ENCODE results near the gene COL21A1.
A peak's percentile ranks its signal among the peaks of the same experiment; 100 is the strongest.

Gene COL21A1

DNA sequence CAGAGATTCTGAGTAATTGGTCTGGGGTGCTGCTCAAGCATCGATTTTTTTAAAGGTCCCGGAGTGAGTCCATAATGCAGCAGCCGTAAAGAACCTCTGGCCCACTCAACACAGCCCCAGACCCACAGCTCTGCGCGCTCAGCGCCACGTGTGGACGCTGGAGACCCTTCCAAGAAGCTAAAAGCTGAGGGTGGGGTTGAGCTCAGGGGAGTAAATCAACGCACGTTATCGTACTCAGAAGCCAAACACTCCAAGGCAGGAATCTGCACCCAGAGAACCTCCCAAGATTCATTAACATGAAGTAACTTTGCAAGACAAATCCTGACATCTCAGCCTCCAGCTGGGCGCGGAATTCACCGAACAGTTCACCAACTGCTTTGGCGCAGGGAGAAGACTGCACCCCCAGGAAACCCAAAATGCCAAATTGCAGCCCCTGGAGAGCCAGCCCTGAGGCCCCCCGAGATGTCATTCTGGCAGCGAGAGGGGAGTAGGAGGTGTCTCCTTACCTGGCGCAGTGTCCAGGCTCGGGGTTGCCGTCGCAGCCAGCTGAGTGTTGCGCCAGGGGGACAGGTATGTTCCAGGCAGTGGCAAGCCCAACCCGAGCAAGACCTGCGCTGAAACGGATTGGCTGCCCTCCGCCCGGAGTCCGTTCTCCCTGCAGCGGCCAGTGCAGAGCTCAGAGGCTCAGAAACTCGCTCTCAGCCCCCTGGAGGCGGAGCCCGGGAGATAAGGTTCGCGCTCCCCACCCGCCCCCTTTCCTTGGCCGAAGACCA is at the start of gene COL21A1:
Gene COL21A1, minus strand, starts transcription at position 700 of the 773 bp plus-strand sequence. CDS start 64,962 bp downstream, outside the sequence.
- H3K4me3 ChIP-seq (ENCODE audit: low read depth, low read length), result no peak within 1 kb of the TSS
- no peak for TF ChIP-seq CTCF (IDR thresholded peaks at IDR 0.05; ENCODE audit: insufficient read depth, low read depth, low read length, missing control alignments)
- DNase-seq (ENCODE audit: low read depth), result no peak

DNA sequence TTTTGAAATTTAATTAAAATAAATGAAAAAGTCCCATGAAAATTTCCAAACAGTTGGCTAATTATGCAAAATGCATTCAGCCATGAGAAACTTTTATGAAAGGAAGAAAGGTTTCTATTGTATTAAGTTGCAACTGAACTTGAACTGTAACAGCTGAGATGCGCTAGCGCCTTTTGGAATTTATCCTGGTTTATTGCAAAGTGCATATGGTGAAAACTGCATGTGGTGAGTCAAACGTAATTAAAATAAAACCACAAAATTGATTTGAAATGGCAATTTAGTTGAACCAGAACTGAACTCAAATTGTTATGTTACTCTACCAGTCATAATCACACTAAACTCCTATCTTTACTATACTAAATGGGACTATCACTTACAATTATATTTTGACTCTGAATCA is 46.4 kb upstream of the COL21A1 start:
- no peak overlapping the region for H3K4me3 ChIP-seq (ENCODE audit: low read depth, low read length)
- no peak for TF ChIP-seq CTCF (IDR thresholded peaks at IDR 0.05; ENCODE audit: insufficient read depth, low read depth, low read length, missing control alignments)
- DNase-seq (ENCODE audit: low read depth), result no peak

DNA sequence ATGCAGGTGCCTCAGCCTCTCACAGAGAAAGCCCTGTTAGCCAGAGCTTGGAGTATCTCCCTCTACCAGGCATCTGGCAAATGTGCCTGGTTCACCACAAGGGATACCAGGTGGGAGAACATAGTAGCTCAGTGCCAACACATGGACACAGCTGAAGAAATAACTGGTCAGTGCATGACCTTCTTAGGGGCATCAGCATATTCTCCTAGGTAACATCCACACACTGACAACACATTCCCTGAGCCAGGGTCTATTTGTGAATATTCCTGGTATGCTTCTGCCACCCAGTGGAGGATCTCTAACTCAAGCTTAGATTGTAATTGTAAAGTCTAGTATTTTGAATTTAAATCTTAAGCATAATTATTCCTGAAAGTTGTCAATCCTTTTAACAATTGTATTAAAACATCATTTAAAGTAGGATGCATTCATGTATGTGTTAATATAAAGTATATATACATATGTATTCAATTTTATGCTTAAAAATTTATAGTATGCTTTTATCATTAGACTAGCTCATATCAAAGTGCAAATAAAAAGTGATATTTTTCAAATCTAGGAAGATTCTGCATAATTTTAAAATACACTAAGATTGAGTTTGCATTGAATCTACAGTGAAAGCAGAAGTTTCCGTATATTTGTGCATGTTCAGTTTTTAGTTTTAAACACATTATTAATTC is 45.3 kb upstream of the COL21A1 start:
- TF ChIP-seq CTCF (IDR thresholded peaks at IDR 0.05; ENCODE audit: insufficient read depth, low read depth, low read length, missing control alignments), result peak; percentile 17
- peak; percentile 34 for DNase-seq (ENCODE audit: low read depth)
- no peak overlapping the region for H3K4me3 ChIP-seq (ENCODE audit: low read depth, low read length)

DNA sequence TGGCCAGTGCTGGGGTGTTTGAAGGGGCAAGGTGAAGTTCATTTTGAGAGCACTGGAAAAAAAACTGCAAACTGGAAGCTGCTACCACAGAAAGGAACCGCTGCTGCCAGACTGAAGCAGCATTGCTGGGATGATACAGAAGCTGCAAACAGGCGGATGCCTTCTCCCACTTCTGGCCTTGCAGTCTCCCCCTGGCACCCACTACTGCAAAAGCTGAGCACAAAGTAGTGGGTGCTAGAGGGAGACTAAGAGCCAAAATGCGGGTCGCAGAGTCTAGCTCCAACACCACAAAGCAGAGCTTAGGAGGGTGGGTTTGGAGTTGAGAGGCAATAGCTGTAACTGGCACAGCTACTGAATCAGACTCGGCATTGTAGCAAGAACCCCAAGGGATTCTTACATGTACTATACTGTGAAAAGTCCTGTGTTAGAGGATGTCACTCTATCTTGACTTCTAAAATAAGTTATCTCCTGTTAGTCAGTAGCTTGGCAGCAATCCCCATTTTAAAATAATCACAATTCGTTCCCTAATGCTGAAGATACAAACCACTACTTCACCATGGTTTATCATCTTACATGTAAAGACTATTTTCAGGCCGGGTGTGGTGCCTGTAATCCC is 44.0 kb upstream of the COL21A1 start:
- no peak overlapping the region for H3K4me3 ChIP-seq (ENCODE audit: low read depth, low read length)
- DNase-seq (ENCODE audit: low read depth), result no peak
- no peak for TF ChIP-seq CTCF (IDR thresholded peaks at IDR 0.05; ENCODE audit: insufficient read depth, low read depth, low read length, missing control alignments)

GRCh38 chr6:56289721-56290120 is 42.3 kb upstream of the COL21A1 start:
- DNase-seq (ENCODE audit: low read depth), result no peak
- no peak for TF ChIP-seq CTCF (IDR thresholded peaks at IDR 0.05; ENCODE audit: insufficient read depth, low read depth, low read length, missing control alignments)

GRCh38 chr6:56288347-56288746 is 41.0 kb upstream of the COL21A1 start:
- no peak for DNase-seq (ENCODE audit: low read depth)
- TF ChIP-seq CTCF (IDR thresholded peaks at IDR 0.05; ENCODE audit: insufficient read depth, low read depth, low read length, missing control alignments), result no peak

More at GRCh38 chr6:56289721-56290120, 42.3 kb upstream of the COL21A1 start:
- H3K4me3 ChIP-seq (ENCODE audit: low read depth, low read length), result no peak overlapping the region

More at GRCh38 chr6:56288347-56288746, 41.0 kb upstream of the COL21A1 start:
- H3K4me3 ChIP-seq (ENCODE audit: low read depth, low read length), result no peak overlapping the region

All from GM12865 (cell line).